ENCODE data around the gene CAV2.
A peak's percentile ranks its signal among the peaks of the same experiment; 100 is the strongest.

The CAV2 gene

GRCh38 chr7:116493449-116493848 lies 6.1 kb upstream of the CAV2 start:
- no peak for DNase-seq (ENCODE audit: low read depth)
- no peak overlapping the region for H3K4me3 ChIP-seq (ENCODE audit: low read depth, low read length)
- in situ Hi-C loops (cut with HindIII; ENCODE audit: low sequenced_read_pairs), result no loop called here
- no peak for TF ChIP-seq CTCF (IDR thresholded peaks at IDR 0.05; ENCODE audit: low read depth, low read length, missing control alignments)

- in situ Hi-C loops (cut with HindIII; ENCODE audit: low sequenced_read_pairs), result no loop called here
- no peak for DNase-seq (ENCODE audit: low read depth)
- H3K4me3 ChIP-seq (ENCODE audit: low read depth, low read length), result no peak overlapping the region
- no peak for TF ChIP-seq CTCF (IDR thresholded peaks at IDR 0.05; ENCODE audit: low read depth, low read length, missing control alignments)
These were observed 5.1 kb upstream of the CAV2 start for GRCh38 chr7:116494472-116494871.

- no peak for TF ChIP-seq CTCF (IDR thresholded peaks at IDR 0.05; ENCODE audit: low read depth, low read length, missing control alignments)
- DNase-seq (ENCODE audit: low read depth), result no peak
- no peak overlapping the region for H3K4me3 ChIP-seq (ENCODE audit: low read depth, low read length)
- in situ Hi-C loops (cut with HindIII; ENCODE audit: low sequenced_read_pairs), result no loop called here
These were observed 3.8 kb upstream of the CAV2 start for GRCh38 chr7:116495736-116496135.

- TF ChIP-seq CTCF (IDR thresholded peaks at IDR 0.05; ENCODE audit: low read depth, low read length, missing control alignments), result no peak
- DNase-seq (ENCODE audit: low read depth), result no peak
- in situ Hi-C loops (cut with HindIII; ENCODE audit: low sequenced_read_pairs), result no loop called here
- H3K4me3 ChIP-seq (ENCODE audit: low read depth, low read length), result no peak overlapping the region
These were observed 2.9 kb upstream of the CAV2 start for GRCh38 chr7:116496653-116497052.

GRCh38 chr7:116497708-116498107 lies 1.8 kb upstream of the CAV2 start:
- TF ChIP-seq CTCF (IDR thresholded peaks at IDR 0.05; ENCODE audit: low read depth, low read length, missing control alignments), result no peak
- no peak for DNase-seq (ENCODE audit: low read depth)
- H3K4me3 ChIP-seq (ENCODE audit: low read depth, low read length), result no peak overlapping the region
- in situ Hi-C loops (cut with HindIII; ENCODE audit: low sequenced_read_pairs), result no loop called here

GRCh38 chr7:116500078-116500853 lies 728 bp downstream of the CAV2 start:
- DNase-seq (ENCODE audit: low read depth), result no peak
- in situ Hi-C loops (cut with HindIII; ENCODE audit: low sequenced_read_pairs), result no loop called here
- H3K4me3 ChIP-seq (ENCODE audit: low read depth, low read length), result peak overlapping the region; percentile 64
- TF ChIP-seq CTCF (IDR thresholded peaks at IDR 0.05; ENCODE audit: low read depth, low read length, missing control alignments), result no peak
